PFSK-1 (cell line): ENCODE data around the gene ABI3BP.

ENCODE experiments used
- TAF1 ChIP-seq: IDR thresholded peaks from 2 replicates; pipeline ENCODE4 v1.6.1; 2012; ENCODE audit warnings: low read length, control low read depth, borderline replicate concordance; ENCODE audit not compliant: insufficient read depth
- TF ChIP-seq, protein P1 (sequence below), 2 experiments: IDR thresholded peaks; 2 replicates each; pipeline versions ENCODE4 v1.6.1 to v1.8.0; 2011 to 2012; ENCODE audit warnings: low read depth in 2 of 2, low read length in 2 of 2, control low read depth in 1 of 2, inconsistent platforms in 1 of 2, mild to moderate bottlenecking in 1 of 2, moderate library complexity in 1 of 2; ENCODE audit not compliant: insufficient read depth in 1 of 2

- TF ChIP-seq TAF1: no peak
- TF ChIP-seq, protein P1, sequence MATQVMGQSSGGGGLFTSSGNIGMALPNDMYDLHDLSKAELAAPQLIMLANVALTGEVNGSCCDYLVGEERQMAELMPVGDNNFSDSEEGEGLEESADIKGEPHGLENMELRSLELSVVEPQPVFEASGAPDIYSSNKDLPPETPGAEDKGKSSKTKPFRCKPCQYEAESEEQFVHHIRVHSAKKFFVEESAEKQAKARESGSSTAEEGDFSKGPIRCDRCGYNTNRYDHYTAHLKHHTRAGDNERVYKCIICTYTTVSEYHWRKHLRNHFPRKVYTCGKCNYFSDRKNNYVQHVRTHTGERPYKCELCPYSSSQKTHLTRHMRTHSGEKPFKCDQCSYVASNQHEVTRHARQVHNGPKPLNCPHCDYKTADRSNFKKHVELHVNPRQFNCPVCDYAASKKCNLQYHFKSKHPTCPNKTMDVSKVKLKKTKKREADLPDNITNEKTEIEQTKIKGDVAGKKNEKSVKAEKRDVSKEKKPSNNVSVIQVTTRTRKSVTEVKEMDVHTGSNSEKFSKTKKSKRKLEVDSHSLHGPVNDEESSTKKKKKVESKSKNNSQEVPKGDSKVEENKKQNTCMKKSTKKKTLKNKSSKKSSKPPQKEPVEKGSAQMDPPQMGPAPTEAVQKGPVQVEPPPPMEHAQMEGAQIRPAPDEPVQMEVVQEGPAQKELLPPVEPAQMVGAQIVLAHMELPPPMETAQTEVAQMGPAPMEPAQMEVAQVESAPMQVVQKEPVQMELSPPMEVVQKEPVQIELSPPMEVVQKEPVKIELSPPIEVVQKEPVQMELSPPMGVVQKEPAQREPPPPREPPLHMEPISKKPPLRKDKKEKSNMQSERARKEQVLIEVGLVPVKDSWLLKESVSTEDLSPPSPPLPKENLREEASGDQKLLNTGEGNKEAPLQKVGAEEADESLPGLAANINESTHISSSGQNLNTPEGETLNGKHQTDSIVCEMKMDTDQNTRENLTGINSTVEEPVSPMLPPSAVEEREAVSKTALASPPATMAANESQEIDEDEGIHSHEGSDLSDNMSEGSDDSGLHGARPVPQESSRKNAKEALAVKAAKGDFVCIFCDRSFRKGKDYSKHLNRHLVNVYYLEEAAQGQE (IDR thresholded peaks at IDR 0.05; ENCODE audit: insufficient read depth in 1 of 2, low read depth in 2 of 2, low read length in 2 of 2): no peak
Measured at GRCh38 chr3:100864471-100865250, 128.6 kb downstream of the ABI3BP start.
